Prostate gland (tissue), 2 donors: ENCODE data around the gene HS3ST3B1. TPM values are rescaled to one million over a fixed set of nuclear protein-coding genes. Genes with fewer than 3 reads are reported as not detected.

Experiments used
- DNase-seq: peaks from one replicate; pipeline ENCODE4 v3.0.0-alpha.2; 2019; ENCODE audit warnings: low spot score
- H3K27ac ChIP-seq, 2 donors: fragments of 200-600 bp; sonication (generic); 2 replicates each; pipeline ENCODE4 v1.5.1; 2017 to 2019
- H3K27me3 ChIP-seq: fragments of 200-600 bp; sonication (generic); replicated peaks from 2 replicates; pipeline ENCODE4 v1.5.1; 2019; ENCODE audit not compliant: insufficient read depth
- H3K36me3 ChIP-seq, 2 donors: fragments of 200-600 bp; sonication (generic); 1 replicate in 1 of 2; 2 replicates in 1 of 2; pipeline versions ENCODE4 v1.5.1 to v1.8.1; 2017 to 2019
- H3K4me1 ChIP-seq: fragments of 200-600 bp; sonication (generic); replicated peaks from 2 replicates; pipeline ENCODE4 v1.5.1; 2019
- H3K4me3 ChIP-seq, 2 donors: fragments of 200-600 bp; sonication (generic); 2 replicates each; pipeline ENCODE4 v1.5.1; 2017 to 2019
- H3K9me3 ChIP-seq: fragments of 200-600 bp; sonication (generic); 2 replicates; pipeline ENCODE4 v1.5.1; 2017
- POLR2A ChIP-seq: fragments of 450-650 bp; IDR thresholded peaks from one replicate; pipeline ENCODE4 v1.6.1; 2016; ENCODE audit warnings: antibody characterized with exemption, mild to moderate bottlenecking
- POLR2AphosphoS5 ChIP-seq: sonication (generic); formaldehyde crosslinking; IDR thresholded peaks from one replicate; pipeline ENCODE4 v1.6.1; 2017; ENCODE audit warnings: antibody characterized with exemption
- WGBS: methylation state at CpG from one replicate; pipeline ENCODE4 v1.1.5; 2018; 5-methylcytosine and 5-hydroxymethylcytosine counted together
- intact Hi-C: fragments of 100-400 bp; cut with DNase I; formaldehyde crosslinking; loops from one replicate; pipeline ENCODE4 v1.14.2; 2022
- total RNA-seq, 2 donors: library from RNA; depleted of rRNA; stranded (reverse); fragments of >200 nt; gene quantifications; one replicate each; pipeline ENCODE4 v1.1.0, GENCODE V29; 2016
- TF ChIP-seq, protein P1 (sequence below), 4 experiments: fragments of 200-600 bp in 2 of 4; fragments of 450-650 bp in 2 of 4; sonication (generic) in 2 of 4; IDR thresholded peaks; 1 replicate in 3 of 4; 2 replicates in 1 of 4; pipeline ENCODE4 v1.5.1; 2016 to 2019; ENCODE audit warnings: antibody characterized with exemption in 4 of 4, mild to moderate bottlenecking in 2 of 4, moderate library complexity in 2 of 4

HS3ST3B1 gene
- total RNA-seq, 2 donors from 2014 or later = 2.8 to 4.1 TPM

DNA sequence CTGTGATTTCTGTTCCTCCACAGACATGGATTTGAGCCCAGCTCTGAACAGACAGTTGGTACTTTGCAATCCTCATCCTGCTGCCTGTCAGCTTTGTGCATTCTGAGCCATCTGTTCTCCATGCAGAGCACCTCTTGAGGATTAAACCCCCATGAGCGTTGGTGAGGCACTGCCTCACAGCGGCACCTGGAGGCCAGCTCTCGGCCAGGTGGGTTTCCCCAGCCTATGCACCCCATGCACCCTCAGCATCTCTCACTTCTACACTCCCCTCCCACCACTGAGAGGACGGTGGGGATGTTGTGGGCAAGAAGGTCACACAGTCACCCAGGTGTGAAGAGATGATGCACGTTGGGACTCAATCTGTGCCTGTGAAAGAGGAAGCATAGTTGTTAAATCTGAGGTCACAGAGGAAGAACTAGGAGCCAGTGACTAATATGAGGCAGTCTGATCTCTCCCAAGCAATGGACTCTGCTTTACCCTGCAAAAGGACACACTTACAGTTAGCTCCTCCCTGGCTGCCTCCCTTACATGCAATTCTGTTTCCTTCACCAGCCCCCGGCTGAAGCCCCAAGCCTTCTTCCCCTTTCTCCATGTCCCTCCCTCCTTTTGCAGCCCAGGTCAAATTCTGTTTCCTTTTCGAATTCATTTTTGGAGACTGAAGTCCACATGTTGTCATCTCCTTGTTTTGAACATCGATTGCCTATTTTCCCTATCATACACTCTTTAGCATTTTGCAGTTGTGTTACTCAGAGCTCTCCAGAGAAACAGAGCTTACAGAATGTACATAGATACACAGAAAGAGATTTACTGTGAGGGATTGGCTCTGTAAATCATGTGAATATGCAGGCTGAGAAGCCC lies 58.5 kb downstream of the HS3ST3B1 start:
- intact Hi-C loops = no loop called here
- no peaks in the 10 kb centered on the region for H3K27me3 ChIP-seq
- H3K4me1 ChIP-seq = no peaks in the 10 kb centered on the region
- H3K36me3 ChIP-seq = no peaks in the 10 kb centered on the region
- 75% methylated on average over 8 of the region's 8 CpGs for WGBS
- no peaks in the 10 kb centered on the region for H3K9me3 ChIP-seq
- H3K27ac ChIP-seq = no peak overlapping the region
- TF ChIP-seq, protein P1, sequence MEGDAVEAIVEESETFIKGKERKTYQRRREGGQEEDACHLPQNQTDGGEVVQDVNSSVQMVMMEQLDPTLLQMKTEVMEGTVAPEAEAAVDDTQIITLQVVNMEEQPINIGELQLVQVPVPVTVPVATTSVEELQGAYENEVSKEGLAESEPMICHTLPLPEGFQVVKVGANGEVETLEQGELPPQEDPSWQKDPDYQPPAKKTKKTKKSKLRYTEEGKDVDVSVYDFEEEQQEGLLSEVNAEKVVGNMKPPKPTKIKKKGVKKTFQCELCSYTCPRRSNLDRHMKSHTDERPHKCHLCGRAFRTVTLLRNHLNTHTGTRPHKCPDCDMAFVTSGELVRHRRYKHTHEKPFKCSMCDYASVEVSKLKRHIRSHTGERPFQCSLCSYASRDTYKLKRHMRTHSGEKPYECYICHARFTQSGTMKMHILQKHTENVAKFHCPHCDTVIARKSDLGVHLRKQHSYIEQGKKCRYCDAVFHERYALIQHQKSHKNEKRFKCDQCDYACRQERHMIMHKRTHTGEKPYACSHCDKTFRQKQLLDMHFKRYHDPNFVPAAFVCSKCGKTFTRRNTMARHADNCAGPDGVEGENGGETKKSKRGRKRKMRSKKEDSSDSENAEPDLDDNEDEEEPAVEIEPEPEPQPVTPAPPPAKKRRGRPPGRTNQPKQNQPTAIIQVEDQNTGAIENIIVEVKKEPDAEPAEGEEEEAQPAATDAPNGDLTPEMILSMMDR (IDR thresholded peaks at IDR 0.05) = no peak
- TF ChIP-seq POLR2AphosphoS5 (no peak), POLR2A (no peak)
- no peak for DNase-seq
- H3K4me3 ChIP-seq = no peak overlapping the region

DNA sequence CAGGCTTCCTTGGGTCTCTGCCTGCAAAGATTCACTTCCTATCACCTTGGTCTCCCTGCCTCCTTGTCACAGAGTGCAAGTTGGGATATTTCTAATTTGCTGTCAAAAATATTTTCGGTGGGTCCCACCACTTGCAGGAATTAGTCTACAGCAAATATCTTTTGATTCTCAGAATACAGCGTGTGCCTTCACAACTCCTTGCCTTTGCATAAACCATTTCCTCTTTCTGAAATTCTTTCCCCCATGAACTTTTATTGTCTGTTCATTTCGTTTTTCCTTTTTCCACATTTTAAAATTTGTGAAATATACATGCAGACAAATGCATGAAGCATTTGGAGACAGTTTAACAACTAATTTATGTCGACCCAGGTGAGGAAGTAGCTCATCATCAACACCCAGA lies 60.0 kb downstream of the HS3ST3B1 start:
- Histone ChIP-seq H3K4me1 (no peaks in the 10 kb centered on the region), H3K27ac (no peak overlapping the region), H3K36me3 (no peaks in the 10 kb centered on the region), H3K4me3 (no peak overlapping the region), H3K27me3 (no peaks in the 10 kb centered on the region), H3K9me3 (no peaks in the 10 kb centered on the region)
- TF ChIP-seq, protein P1 (IDR thresholded peaks at IDR 0.05) = no peak
- TF ChIP-seq POLR2AphosphoS5 = no peak
- TF ChIP-seq POLR2A = no peak
- 66% methylated on average over 4 of the region's 4 CpGs for WGBS
- DNase-seq = no peak
- intact Hi-C loops = no loop called here

DNA sequence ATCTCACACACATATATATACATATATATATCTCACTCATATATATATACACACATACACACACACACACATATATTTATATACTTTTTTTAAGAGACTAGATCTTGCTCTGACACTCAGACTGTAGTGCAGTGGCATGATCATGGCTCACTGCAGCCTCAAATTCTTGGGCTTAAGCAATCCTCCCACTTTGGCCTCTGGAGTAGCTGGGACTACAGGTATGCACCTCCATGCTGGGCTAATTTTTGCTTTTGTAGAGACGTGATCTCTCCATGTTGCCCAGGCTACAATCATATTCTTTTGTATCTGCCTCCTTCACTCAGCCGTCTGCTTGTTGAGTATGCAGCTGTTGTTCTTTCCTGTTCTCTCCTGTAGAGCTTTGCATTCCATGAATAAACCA lies 60.6 kb downstream of the HS3ST3B1 start:
- Histone ChIP-seq H3K9me3 (no peaks in the 10 kb centered on the region), H3K4me3 (no peak overlapping the region), H3K4me1 (no peaks in the 10 kb centered on the region), H3K36me3 (no peaks in the 10 kb centered on the region), H3K27me3 (no peaks in the 10 kb centered on the region), H3K27ac (no peak overlapping the region)
- intact Hi-C loops = no loop called here
- WGBS = 50% methylated on average over 2 of the region's 2 CpGs
- TF ChIP-seq, protein P1 (IDR thresholded peaks at IDR 0.05) = no peak
- TF ChIP-seq POLR2A = no peak
- no peak for TF ChIP-seq POLR2AphosphoS5
- DNase-seq = no peak

DNA sequence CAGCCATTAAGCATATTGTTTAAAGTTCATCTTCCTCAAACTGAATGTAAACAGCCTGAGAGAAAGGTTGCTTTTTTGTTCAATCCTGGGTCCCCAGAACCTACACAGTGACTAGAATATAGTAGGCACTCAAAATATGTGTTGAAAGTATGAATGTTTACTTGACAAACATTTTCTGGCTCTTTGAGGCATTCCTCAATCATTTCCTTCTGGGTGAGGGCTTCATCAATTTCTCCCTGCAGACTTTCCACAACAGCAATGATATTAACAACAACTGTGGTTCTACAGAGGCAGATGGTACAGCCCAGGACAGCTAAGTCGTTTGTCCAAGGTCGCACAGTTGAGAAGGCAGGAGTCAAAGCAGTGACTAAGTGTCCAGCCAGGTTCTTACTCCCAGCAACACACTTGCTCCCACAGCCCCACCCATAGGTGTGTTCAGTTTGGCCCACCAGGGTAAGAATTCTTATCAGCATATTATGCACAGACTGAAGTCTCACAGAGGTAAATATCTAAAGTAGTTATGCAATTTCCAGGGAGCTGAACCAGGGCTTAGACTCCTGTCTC lies 61.1 kb downstream of the HS3ST3B1 start:
- intact Hi-C loops = no loop called here

More for the DNA sequence above, 61.1 kb downstream of the HS3ST3B1 start:
- no peaks in the 10 kb centered on the region for H3K9me3 ChIP-seq
- DNase-seq = no peak
- H3K27ac ChIP-seq = no peak overlapping the region
- no peak overlapping the region for H3K4me3 ChIP-seq
- H3K27me3 ChIP-seq = no peaks in the 10 kb centered on the region
- H3K4me1 ChIP-seq = no peaks in the 10 kb centered on the region
- 76% methylated on average over 2 of the region's 2 CpGs for WGBS
- H3K36me3 ChIP-seq = no peaks in the 10 kb centered on the region
- TF ChIP-seq, protein P1 (IDR thresholded peaks at IDR 0.05) = no peak
- TF ChIP-seq POLR2A = no peak
- TF ChIP-seq POLR2AphosphoS5 = no peak
